ENCODE measurements around the gene DBH. TPM values are rescaled to one million over a fixed set of nuclear protein-coding genes. Genes with fewer than 3 reads are reported as not detected.

DBH gene
- polyA plus RNA-seq, 6 donors from 2014 or later = not detected

- no peaks in the 10 kb centered on the region for H3K36me3 Mint-ChIP-seq
- DNase-seq = no peak
- ATAC-seq (ENCODE audit: low read depth in 2 of 2) = no peak
- no peaks in the 10 kb centered on the region for H3K9me3 Mint-ChIP-seq
- peaks cover 4 to 30% (median 17%) of the 10 kb centered on the region in 3 donors for H3K27me3 Mint-ChIP-seq
- peaks cover 0 to 2% (median 0%) of the 10 kb centered on the region in 3 donors for H3K4me1 Mint-ChIP-seq
- no peak overlapping the region for H3K27ac Mint-ChIP-seq
- H3K4me3 Mint-ChIP-seq = no peak overlapping the region
Measured at GRCh38 chr9:133634081-133634691, 2.0 kb upstream of the DBH start.

GRCh38 chr9:133635098-133635497 lies 1.1 kb upstream of the DBH start:
- DNase-seq (no peak), ATAC-seq (ENCODE audit: low read depth in 2 of 2) (no peak)
- no peaks in the 10 kb centered on the region for H3K36me3 Mint-ChIP-seq
- H3K27me3 Mint-ChIP-seq = peaks cover 4 to 30% (median 17%) of the 10 kb centered on the region in 3 donors
- no peaks in the 10 kb centered on the region for H3K9me3 Mint-ChIP-seq
- H3K27ac Mint-ChIP-seq = peak overlapping the region in 1 of 6 donors; percentile 74
- H3K4me1 Mint-ChIP-seq = peaks cover 0 to 2% (median 0%) of the 10 kb centered on the region in 3 donors
- H3K4me3 Mint-ChIP-seq = peak overlapping the region in 2 of 8 donors; percentile 26 to 42

GRCh38 chr9:133636902-133637301 lies 739 bp downstream of the DBH start:
- H3K4me3 Mint-ChIP-seq = no peak overlapping the region
- no peaks in the 10 kb centered on the region for H3K36me3 Mint-ChIP-seq
- H3K4me1 Mint-ChIP-seq = peaks cover 0 to 2% (median 0%) of the 10 kb centered on the region in 3 donors
- H3K9me3 Mint-ChIP-seq = no peaks in the 10 kb centered on the region
- DNase-seq = no peak
- ATAC-seq (ENCODE audit: low read depth in 2 of 2) = no peak
- H3K27me3 Mint-ChIP-seq = peaks cover 4 to 36% (median 32%) of the 10 kb centered on the region in 3 donors
- no peak overlapping the region for H3K27ac Mint-ChIP-seq

- ATAC-seq (ENCODE audit: low read depth in 2 of 2) = no peak
- no peak overlapping the region for H3K27ac Mint-ChIP-seq
- no peaks in the 10 kb centered on the region for H3K9me3 Mint-ChIP-seq
- no peak overlapping the region for H3K4me3 Mint-ChIP-seq
- no peaks in the 10 kb centered on the region for H3K36me3 Mint-ChIP-seq
- H3K27me3 Mint-ChIP-seq = peaks cover 4 to 37% (median 35%) of the 10 kb centered on the region in 3 donors
- DNase-seq = no peak
- H3K4me1 Mint-ChIP-seq = peaks cover 0 to 2% (median 0%) of the 10 kb centered on the region in 3 donors
Measured at GRCh38 chr9:133637451-133638055, 1.4 kb downstream of the DBH start.

- H3K36me3 Mint-ChIP-seq = no peaks in the 10 kb centered on the region
- H3K4me1 Mint-ChIP-seq = peaks cover 0 to 2% (median 0%) of the 10 kb centered on the region in 3 donors
- ATAC-seq (ENCODE audit: low read depth in 2 of 2) = no peak
- no peak overlapping the region for H3K4me3 Mint-ChIP-seq
- H3K27ac Mint-ChIP-seq = no peak overlapping the region
- peaks cover 4 to 35% (median 32%) of the 10 kb centered on the region in 3 donors for H3K27me3 Mint-ChIP-seq
- H3K9me3 Mint-ChIP-seq = no peaks in the 10 kb centered on the region
- no peak for DNase-seq
Measured at GRCh38 chr9:133638076-133638475, 1.9 kb downstream of the DBH start.

GRCh38 chr9:133638711-133639110 lies 2.5 kb downstream of the DBH start:
- peaks cover 4 to 35% (median 30%) of the 10 kb centered on the region in 3 donors for H3K27me3 Mint-ChIP-seq
- no peak for ATAC-seq (ENCODE audit: low read depth in 2 of 2)
- H3K27ac Mint-ChIP-seq = peak overlapping the region in 1 of 6 donors; percentile 50
- no peaks in the 10 kb centered on the region for H3K9me3 Mint-ChIP-seq
- no peak for DNase-seq
- H3K4me3 Mint-ChIP-seq = no peak overlapping the region
- H3K4me1 Mint-ChIP-seq = peaks cover 0 to 2% (median 0%) of the 10 kb centered on the region in 3 donors
- H3K36me3 Mint-ChIP-seq = no peaks in the 10 kb centered on the region

GRCh38 chr9:133639613-133640012 lies 3.5 kb downstream of the DBH start:
- no peak for DNase-seq
- H3K4me3 Mint-ChIP-seq = no peak overlapping the region
- H3K36me3 Mint-ChIP-seq = no peaks in the 10 kb centered on the region
- peaks cover 4 to 41% (median 26%) of the 10 kb centered on the region in 3 donors for H3K27me3 Mint-ChIP-seq
- no peaks in the 10 kb centered on the region for H3K9me3 Mint-ChIP-seq
- H3K4me1 Mint-ChIP-seq = peaks cover 0 to 2% (median 0%) of the 10 kb centered on the region in 3 donors
- no peak for ATAC-seq (ENCODE audit: low read depth in 2 of 2)
- H3K27ac Mint-ChIP-seq = no peak overlapping the region

GRCh38 chr9:133640160-133640559 lies 4.0 kb downstream of the DBH start:
- no peak for ATAC-seq (ENCODE audit: low read depth in 2 of 2)
- Mint-ChIP-seq H3K9me3 (no peaks in the 10 kb centered on the region), H3K27me3 (peaks cover 4 to 41% (median 30%) of the 10 kb centered on the region in 3 donors)

GRCh38 chr9:133640580-133641395 lies 4.6 kb downstream of the DBH start:
- no peak overlapping the region for H3K4me3 Mint-ChIP-seq
- H3K4me1 Mint-ChIP-seq = no peaks in the 10 kb centered on the region
- H3K27ac Mint-ChIP-seq = no peak overlapping the region
- ATAC-seq (ENCODE audit: low read depth in 2 of 2) = no peak
- no peaks in the 10 kb centered on the region for H3K36me3 Mint-ChIP-seq
- peaks cover 10 to 36% (median 30%) of the 10 kb centered on the region in 3 donors for H3K27me3 Mint-ChIP-seq
- DNase-seq = no peak
- no peaks in the 10 kb centered on the region for H3K9me3 Mint-ChIP-seq

More at GRCh38 chr9:133640160-133640559, 4.0 kb downstream of the DBH start:
- no peak overlapping the region for H3K27ac Mint-ChIP-seq
- H3K36me3 Mint-ChIP-seq = no peaks in the 10 kb centered on the region
- no peaks in the 10 kb centered on the region for H3K4me1 Mint-ChIP-seq
- no peak overlapping the region for H3K4me3 Mint-ChIP-seq
- no peak for DNase-seq

- peaks cover 14 to 36% (median 30%) of the 10 kb centered on the region in 3 donors for H3K27me3 Mint-ChIP-seq
- no peak for ATAC-seq (ENCODE audit: low read depth in 2 of 2)
Measured at GRCh38 chr9:133641396-133641655, 5.2 kb downstream of the DBH start.

GRCh38 chr9:133641861-133642595 lies 5.9 kb downstream of the DBH start:
- peak overlapping the region in 1 of 8 donors; percentile 72 for H3K4me3 Mint-ChIP-seq
- H3K4me1 Mint-ChIP-seq = no peaks in the 10 kb centered on the region
- H3K27me3 Mint-ChIP-seq = peaks cover 12 to 36% (median 30%) of the 10 kb centered on the region in 3 donors
- H3K27ac Mint-ChIP-seq = no peak overlapping the region
- H3K36me3 Mint-ChIP-seq = no peaks in the 10 kb centered on the region
- H3K9me3 Mint-ChIP-seq = no peaks in the 10 kb centered on the region
- no peak for DNase-seq
- ATAC-seq (ENCODE audit: low read depth in 2 of 2) = no peak

More at GRCh38 chr9:133641396-133641655, 5.2 kb downstream of the DBH start:
- no peaks in the 10 kb centered on the region for H3K36me3 Mint-ChIP-seq
- no peak overlapping the region for H3K27ac Mint-ChIP-seq
- H3K9me3 Mint-ChIP-seq = no peaks in the 10 kb centered on the region
- no peak overlapping the region for H3K4me3 Mint-ChIP-seq
- no peak for DNase-seq
- H3K4me1 Mint-ChIP-seq = no peaks in the 10 kb centered on the region

- no peaks in the 10 kb centered on the region for H3K4me1 Mint-ChIP-seq
- ATAC-seq (ENCODE audit: low read depth in 2 of 2) (no peak), DNase-seq (no peak)
- H3K4me3 Mint-ChIP-seq = no peak overlapping the region
- H3K36me3 Mint-ChIP-seq = no peaks in the 10 kb centered on the region
- H3K27me3 Mint-ChIP-seq = peaks cover 17 to 38% (median 36%) of the 10 kb centered on the region in 3 donors
- H3K9me3 Mint-ChIP-seq = no peaks in the 10 kb centered on the region
- H3K27ac Mint-ChIP-seq = no peak overlapping the region
Measured at GRCh38 chr9:133642708-133643361, 6.7 kb downstream of the DBH start.

GRCh38 chr9:133643362-133643755 lies 7.2 kb downstream of the DBH start:
- Mint-ChIP-seq H3K4me1 (no peaks in the 10 kb centered on the region), H3K27me3 (peaks cover 19 to 41% (median 34%) of the 10 kb centered on the region in 3 donors)
- no peak for ATAC-seq (ENCODE audit: low read depth in 2 of 2)

More at GRCh38 chr9:133643362-133643755, 7.2 kb downstream of the DBH start:
- DNase-seq = no peak
- Mint-ChIP-seq H3K36me3 (no peaks in the 10 kb centered on the region), H3K27ac (peak overlapping the region in 1 of 6 donors; percentile 33), H3K4me3 (no peak overlapping the region), H3K9me3 (peaks cover 0 to under 1% (median 0%) of the 10 kb centered on the region in 7 donors)
